HUDEP-2 (cell line): ENCODE results near the gene GOLGA6L9.
"Not testable (repeated sequence)": the region's sequence is repeated elsewhere in the genome, so short reads cannot be mapped to it uniquely, and the experiment has no call there.

Experiments
- DNase-seq, 76 experiments: peaks; one replicate each; lab custom pipeline; 2025; ENCODE audit not compliant: unreplicated experiment in 76 of 76; lab: John Stamatoyannopoulos, UW

Gene GOLGA6L9

GRCh38 chr15:82429693-82430092 lies at the start of gene GOLGA6L9:
Gene GOLGA6L9 (plus strand): TSS chr15:82429816. CDS start chr15:82430080, 264 bp downstream.
- DNase-seq = not testable (repeated sequence)

GRCh38 chr15:82381330-82381955 lies 48.2 kb upstream of the GOLGA6L9 start:
- DNase-seq = not testable (repeated sequence)

- DNase-seq = not testable (repeated sequence)
Measured at GRCh38 chr15:82387209-82387608, 42.4 kb upstream of the GOLGA6L9 start.

GRCh38 chr15:82390152-82390551 lies 39.5 kb upstream of the GOLGA6L9 start:
- not testable (repeated sequence) for DNase-seq

GRCh38 chr15:82392077-82392476 lies 37.5 kb upstream of the GOLGA6L9 start:
- peak in 3 of 76 experiments; percentile 8 to 17 (median 9) for DNase-seq

GRCh38 chr15:82393671-82394070 lies 35.9 kb upstream of the GOLGA6L9 start:
- DNase-seq = no peak

GRCh38 chr15:82395788-82396187 lies 33.8 kb upstream of the GOLGA6L9 start:
- DNase-seq = not testable (repeated sequence)

GRCh38 chr15:82397817-82398216 lies 31.8 kb upstream of the GOLGA6L9 start:
- DNase-seq = no peak

GRCh38 chr15:82398785-82399184 lies 30.8 kb upstream of the GOLGA6L9 start:
- peak in 1 of 76 experiments; percentile 1 for DNase-seq

GRCh38 chr15:82399366-82400103 lies 30.1 kb upstream of the GOLGA6L9 start:
- DNase-seq = peak in 1 of 76 experiments; percentile 3

- not testable (repeated sequence) for DNase-seq
Measured at GRCh38 chr15:82401918-82402317, 27.7 kb upstream of the GOLGA6L9 start.

GRCh38 chr15:82402341-82402740 lies 27.3 kb upstream of the GOLGA6L9 start:
- DNase-seq = not testable (repeated sequence)

GRCh38 chr15:82406211-82406610 lies 23.4 kb upstream of the GOLGA6L9 start:
- peak in 3 of 76 experiments; percentile 17 to 42 (median 24) for DNase-seq

GRCh38 chr15:82410306-82410705 lies 19.3 kb upstream of the GOLGA6L9 start:
- DNase-seq = not testable (repeated sequence)

- peak in 2 of 76 experiments; percentile 19 to 26 for DNase-seq
Measured at GRCh38 chr15:82411595-82411994, 18.0 kb upstream of the GOLGA6L9 start.

GRCh38 chr15:82414525-82415191 lies 15.0 kb upstream of the GOLGA6L9 start:
- DNase-seq = not testable (repeated sequence)

GRCh38 chr15:82420516-82420915 lies 9.1 kb upstream of the GOLGA6L9 start:
- DNase-seq = not testable (repeated sequence)

- DNase-seq = not testable (repeated sequence)
Measured at GRCh38 chr15:82420966-82421365, 8.7 kb upstream of the GOLGA6L9 start.

GRCh38 chr15:82427117-82427516 lies 2.5 kb upstream of the GOLGA6L9 start:
- not testable (repeated sequence) for DNase-seq

- not testable (repeated sequence) for DNase-seq
Measured at GRCh38 chr15:82445420-82445819, 15.8 kb downstream of the GOLGA6L9 start.

GRCh38 chr15:82457336-82457735 lies 27.7 kb downstream of the GOLGA6L9 start:
- DNase-seq = not testable (repeated sequence)
